ENCODE results near the gene GNAI2.

DNA sequence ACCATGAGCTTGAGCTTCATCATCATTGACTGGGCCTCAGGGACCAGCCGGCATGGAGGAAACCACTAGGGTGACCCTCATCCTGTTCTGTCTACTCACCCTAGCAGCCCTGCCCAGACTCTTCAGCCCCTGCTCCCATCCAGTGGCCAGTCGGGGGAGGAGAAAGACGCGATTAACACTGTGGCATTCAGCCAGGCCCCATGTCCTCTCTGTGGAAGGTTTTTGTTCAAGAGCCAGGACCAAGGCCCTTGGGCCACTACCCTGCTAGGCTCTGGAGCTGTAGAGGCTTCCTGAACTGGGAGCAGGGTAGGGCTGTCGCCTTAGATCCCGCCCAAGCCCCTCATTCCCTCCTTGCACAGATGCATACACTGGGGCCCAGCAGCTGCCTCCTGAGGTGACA is 15.9 kb upstream of the GNAI2 start:
- TF ChIP-seq ZNF70 (CRISPR knock-in tag; IDR thresholded peaks at IDR 0.05) = no peak
- TF ChIP-seq, protein P1, sequence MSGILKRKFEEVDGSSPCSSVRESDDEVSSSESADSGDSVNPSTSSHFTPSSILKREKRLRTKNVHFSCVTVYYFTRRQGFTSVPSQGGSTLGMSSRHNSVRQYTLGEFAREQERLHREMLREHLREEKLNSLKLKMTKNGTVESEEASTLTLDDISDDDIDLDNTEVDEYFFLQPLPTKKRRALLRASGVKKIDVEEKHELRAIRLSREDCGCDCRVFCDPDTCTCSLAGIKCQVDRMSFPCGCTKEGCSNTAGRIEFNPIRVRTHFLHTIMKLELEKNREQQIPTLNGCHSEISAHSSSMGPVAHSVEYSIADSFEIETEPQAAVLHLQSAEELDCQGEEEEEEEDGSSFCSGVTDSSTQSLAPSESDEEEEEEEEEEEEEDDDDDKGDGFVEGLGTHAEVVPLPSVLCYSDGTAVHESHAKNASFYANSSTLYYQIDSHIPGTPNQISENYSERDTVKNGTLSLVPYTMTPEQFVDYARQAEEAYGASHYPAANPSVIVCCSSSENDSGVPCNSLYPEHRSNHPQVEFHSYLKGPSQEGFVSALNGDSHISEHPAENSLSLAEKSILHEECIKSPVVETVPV (CRISPR knock-in tag; IDR thresholded peaks at IDR 0.05) = no peak
- TF ChIP-seq ZFP3 (CRISPR knock-in tag; IDR thresholded peaks at IDR 0.05) = no peak
- no peak for TF ChIP-seq RARB (CRISPR knock-in tag; IDR thresholded peaks at IDR 0.05)
- TF ChIP-seq, protein P2, sequence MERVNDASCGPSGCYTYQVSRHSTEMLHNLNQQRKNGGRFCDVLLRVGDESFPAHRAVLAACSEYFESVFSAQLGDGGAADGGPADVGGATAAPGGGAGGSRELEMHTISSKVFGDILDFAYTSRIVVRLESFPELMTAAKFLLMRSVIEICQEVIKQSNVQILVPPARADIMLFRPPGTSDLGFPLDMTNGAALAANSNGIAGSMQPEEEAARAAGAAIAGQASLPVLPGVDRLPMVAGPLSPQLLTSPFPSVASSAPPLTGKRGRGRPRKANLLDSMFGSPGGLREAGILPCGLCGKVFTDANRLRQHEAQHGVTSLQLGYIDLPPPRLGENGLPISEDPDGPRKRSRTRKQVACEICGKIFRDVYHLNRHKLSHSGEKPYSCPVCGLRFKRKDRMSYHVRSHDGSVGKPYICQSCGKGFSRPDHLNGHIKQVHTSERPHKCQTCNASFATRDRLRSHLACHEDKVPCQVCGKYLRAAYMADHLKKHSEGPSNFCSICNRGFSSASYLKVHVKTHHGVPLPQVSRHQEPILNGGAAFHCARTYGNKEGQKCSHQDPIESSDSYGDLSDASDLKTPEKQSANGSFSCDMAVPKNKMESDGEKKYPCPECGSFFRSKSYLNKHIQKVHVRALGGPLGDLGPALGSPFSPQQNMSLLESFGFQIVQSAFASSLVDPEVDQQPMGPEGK (CRISPR knock-in tag; IDR thresholded peaks at IDR 0.05; ENCODE audit: borderline replicate concordance) = no peak
- TF ChIP-seq, protein P3, sequence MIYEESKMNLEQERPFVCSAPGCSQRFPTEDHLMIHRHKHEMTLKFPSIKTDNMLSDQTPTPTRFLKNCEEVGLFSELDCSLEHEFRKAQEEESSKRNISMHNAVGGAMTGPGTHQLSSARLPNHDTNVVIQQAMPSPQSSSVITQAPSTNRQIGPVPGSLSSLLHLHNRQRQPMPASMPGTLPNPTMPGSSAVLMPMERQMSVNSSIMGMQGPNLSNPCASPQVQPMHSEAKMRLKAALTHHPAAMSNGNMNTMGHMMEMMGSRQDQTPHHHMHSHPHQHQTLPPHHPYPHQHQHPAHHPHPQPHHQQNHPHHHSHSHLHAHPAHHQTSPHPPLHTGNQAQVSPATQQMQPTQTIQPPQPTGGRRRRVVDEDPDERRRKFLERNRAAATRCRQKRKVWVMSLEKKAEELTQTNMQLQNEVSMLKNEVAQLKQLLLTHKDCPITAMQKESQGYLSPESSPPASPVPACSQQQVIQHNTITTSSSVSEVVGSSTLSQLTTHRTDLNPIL (CRISPR knock-in tag; IDR thresholded peaks at IDR 0.05; ENCODE audit: low read depth) = no peak
- TF ChIP-seq PPARA (CRISPR knock-in tag; IDR thresholded peaks at IDR 0.05; ENCODE audit: borderline replicate concordance) = no peak

All from SK-N-SH treated with all-trans-retinoic acid at 6 μM for 48 hours (cell line).